IMR-90 (cell line): Measurements from ENCODE around the gene RFC2. TPM values are rescaled to one million over a fixed set of nuclear protein-coding genes. Genes with fewer than 3 reads are reported as not detected.
"Not testable (repeated sequence)": the region's sequence is repeated elsewhere in the genome, so short reads cannot be mapped to it uniquely, and the experiment has no call there.

Experiments used
- ATAC-seq: fragments of 200-7000 bp; cut with Tn5 transposase; 2 replicates; pipeline ENCODE4 v1.9.1; 2020; ENCODE audit warnings: low read depth, mild to moderate bottlenecking, moderate library complexity
- BruUV-seq: library from RNA; stranded (reverse); fragments of 400-500 nt; replicated peaks from 2 replicates; lab custom pipeline; 2021; lab: Mats Ljungman, UMichigan
- CTCF ChIA-PET: fragments of 300-600 bp; formaldehyde crosslinking; extraction: SDS; loops from one replicate; lab custom pipeline; 2021; ENCODE audit warnings: antibody characterized with exemption; lab: Yijun Ruan, JAX
- POLR2A ChIA-PET: fragments of 300-600 bp; sonication (Branson Sonifier 250); formaldehyde crosslinking; loops from one replicate; lab custom pipeline; 2022; ENCODE audit warnings: antibody characterized with exemption; ENCODE audit not compliant: unreplicated experiment; lab: Charles Lee
- DNase-seq: peaks from one replicate; pipeline ENCODE4 v3.0.0; 2013
- H2AFZ ChIP-seq: replicated peaks from 2 replicates; pipeline ENCODE3; 2013; ENCODE audit warnings: low read length, mild to moderate bottlenecking; ENCODE audit not compliant: poor library complexity
- H2AK5ac ChIP-seq: 2 replicates; pipeline ENCODE4 v1.6.1; 2013; ENCODE audit warnings: low read depth, low read length, inconsistent platforms
- H2AK9ac ChIP-seq: replicated peaks from 2 replicates; pipeline ENCODE3; 2013; ENCODE audit warnings: mild to moderate bottlenecking, low read depth, low read length, moderate library complexity; ENCODE audit not compliant: poor library complexity
- H2BK120ac ChIP-seq: 2 replicates; pipeline ENCODE4 v1.6.1; 2013; ENCODE audit warnings: low read depth, low read length, inconsistent platforms
- H2BK15ac ChIP-seq: 3 replicates; pipeline ENCODE4 v1.6.1; 2013; ENCODE audit warnings: low read depth, low read length, inconsistent platforms
- H2BK20ac ChIP-seq: 2 replicates; pipeline ENCODE4 v1.6.1; 2013; ENCODE audit warnings: low read depth, mild to moderate bottlenecking, inconsistent platforms, low read length, moderate library complexity
- H2BK5ac ChIP-seq: 2 replicates; pipeline ENCODE4 v1.6.1; 2013; ENCODE audit warnings: mild to moderate bottlenecking, low read depth, low read length, inconsistent platforms; ENCODE audit not compliant: poor library complexity, severe bottlenecking
- H3K14ac ChIP-seq: replicated peaks from 2 replicates; pipeline ENCODE4 v1.6.1; 2013; ENCODE audit warnings: low read depth, low read length, inconsistent platforms
- H3K18ac ChIP-seq: 2 replicates; pipeline ENCODE4 v1.6.1; 2013; ENCODE audit warnings: low read depth, low read length, control low read depth
- H3K23ac ChIP-seq: 2 replicates; pipeline ENCODE4 v1.6.1; 2013; ENCODE audit warnings: low read depth, low read length, inconsistent platforms
- H3K27ac ChIP-seq: 2 replicates; pipeline ENCODE4 v1.5.1; 2013; ENCODE audit warnings: mild to moderate bottlenecking, control low read depth, low read length; ENCODE audit not compliant: insufficient read depth
- H3K27me3 ChIP-seq: 2 replicates; pipeline ENCODE4 v1.6.1; 2013; ENCODE audit warnings: low read length; ENCODE audit not compliant: control insufficient read depth, insufficient read depth
- H3K36me3 ChIP-seq: 2 replicates; pipeline ENCODE4 v1.6.1; 2013; ENCODE audit warnings: low read length, mixed read lengths; ENCODE audit not compliant: control insufficient read depth, insufficient read depth
- H3K4ac ChIP-seq: 2 replicates; pipeline ENCODE4 v1.6.1; 2013; ENCODE audit warnings: low read depth, low read length, inconsistent platforms
- H3K4me1 ChIP-seq: 2 replicates; pipeline ENCODE4 v1.6.1; 2013; ENCODE audit warnings: low read length, mixed read lengths; ENCODE audit not compliant: control insufficient read depth, insufficient read depth
- H3K4me2 ChIP-seq: 2 replicates; pipeline ENCODE4 v1.6.1; 2013; ENCODE audit warnings: low read depth, mild to moderate bottlenecking, control low read depth, low read length, moderate library complexity
- H3K4me3 ChIP-seq: 2 replicates; pipeline ENCODE4 v1.5.1; 2013; ENCODE audit warnings: low read depth, mild to moderate bottlenecking, control low read depth, low read length, moderate library complexity; ENCODE audit not compliant: insufficient read depth
- H3K56ac ChIP-seq: 2 replicates; pipeline ENCODE4 v1.6.1; 2013; ENCODE audit warnings: low read length, inconsistent platforms; ENCODE audit not compliant: insufficient read depth; ENCODE audit errors: extremely low read depth
- H3K79me1 ChIP-seq, 2 experiments: 2 replicates each; pipeline ENCODE4 v1.6.1; 2013; ENCODE audit warnings: low read length in 2 of 2, inconsistent platforms in 1 of 2, low read depth in 1 of 2
- H3K9ac ChIP-seq: 2 replicates; pipeline ENCODE4 v1.6.1; 2013; ENCODE audit warnings: low read depth, low read length, control low read depth
- H3K9me1 ChIP-seq: 2 replicates; pipeline ENCODE4 v1.6.1; 2013; ENCODE audit warnings: low read length, inconsistent platforms; ENCODE audit not compliant: insufficient read depth
- H3K9me3 ChIP-seq: 2 replicates; pipeline ENCODE4 v1.6.1; 2013; ENCODE audit warnings: low read length; ENCODE audit not compliant: control insufficient read depth, insufficient read depth
- H4K20me1 ChIP-seq: 2 replicates; pipeline ENCODE4 v1.6.1; 2013; ENCODE audit warnings: low read length, inconsistent platforms; ENCODE audit not compliant: insufficient read depth
- H4K5ac ChIP-seq: 2 replicates; pipeline ENCODE4 v1.6.1; 2013; ENCODE audit warnings: mild to moderate bottlenecking, low read depth, low read length, control low read depth
- H4K8ac ChIP-seq, 2 experiments: 2 replicates each; pipeline ENCODE4 v1.6.1; 2013; ENCODE audit warnings: low read depth in 2 of 2, low read length in 2 of 2, control low read depth in 1 of 2, inconsistent platforms in 1 of 2
- H4K91ac ChIP-seq: 2 replicates; pipeline ENCODE4 v1.6.1; 2013; ENCODE audit warnings: low read depth, low read length, inconsistent platforms; ENCODE audit not compliant: insufficient read depth
- MXI1 ChIP-seq: IDR thresholded peaks from 2 replicates; pipeline ENCODE4 v1.6.1; 2012; ENCODE audit warnings: low read depth, mild to moderate bottlenecking, low read length, moderate library complexity, borderline replicate concordance
- SMC3 ChIP-seq: fragments of 150-350 bp; IDR thresholded peaks from 2 replicates; pipeline ENCODE4 v1.6.1; 2016; ENCODE audit warnings: low read depth, mild to moderate bottlenecking, antibody characterized with exemption, low read length, moderate library complexity
- WGBS, 2 experiments: methylation state at CpG; one replicate each; pipeline versions ENCODE4 v1.1.5 to v1.1.7; 2013; ENCODE audit warnings: missing lambda C conversion rate in 2 of 2; ENCODE audit not compliant: insufficient read length in 1 of 2; ENCODE audit errors: extremely low coverage in 2 of 2; 5-methylcytosine and 5-hydroxymethylcytosine counted together
- dilution Hi-C: fragments of 300-500 bp; cut with HindIII; formaldehyde crosslinking; loops from one replicate; pipeline ENCODE4 v1.14.3; 2018; ENCODE audit warnings: low sequenced_read_pairs; ENCODE audit not compliant: unreplicated experiment
- in situ Hi-C: fragments of 300-500 bp; cut with MboI; formaldehyde crosslinking; loops from 3 replicates; pipeline ENCODE4 v1.14.3; 2019; ENCODE audit warnings: low sequenced_read_pairs, inconsistent platforms, mixed read lengths
- intact Hi-C: fragments of 100-400 bp; cut with micrococcal nuclease; formaldehyde crosslinking; loops from 2 replicates; pipeline ENCODE4 v1.10.0; 2022
- polyA plus RNA-seq, 3 experiments: library from polyadenylated mRNA; depleted of rRNA; stranded (reverse); fragments of >200 nt; gene quantifications; 2 replicates each; pipeline ENCODE4 v1.2.3, GENCODE V29; 2012; ENCODE audit warnings: low replicate concordance in 1 of 3
- total RNA-seq: library from RNA; depleted of rRNA; stranded (reverse); fragments of >200 nt; gene quantifications from 2 replicates; pipeline ENCODE4 v1.2.3, GENCODE V29; 2012

The RFC2 gene
- total and polyA plus RNA-seq, 2 of the 4 experiments (the other 2 are of a cell fraction) = 25.2 to 37.8 TPM

DNA sequence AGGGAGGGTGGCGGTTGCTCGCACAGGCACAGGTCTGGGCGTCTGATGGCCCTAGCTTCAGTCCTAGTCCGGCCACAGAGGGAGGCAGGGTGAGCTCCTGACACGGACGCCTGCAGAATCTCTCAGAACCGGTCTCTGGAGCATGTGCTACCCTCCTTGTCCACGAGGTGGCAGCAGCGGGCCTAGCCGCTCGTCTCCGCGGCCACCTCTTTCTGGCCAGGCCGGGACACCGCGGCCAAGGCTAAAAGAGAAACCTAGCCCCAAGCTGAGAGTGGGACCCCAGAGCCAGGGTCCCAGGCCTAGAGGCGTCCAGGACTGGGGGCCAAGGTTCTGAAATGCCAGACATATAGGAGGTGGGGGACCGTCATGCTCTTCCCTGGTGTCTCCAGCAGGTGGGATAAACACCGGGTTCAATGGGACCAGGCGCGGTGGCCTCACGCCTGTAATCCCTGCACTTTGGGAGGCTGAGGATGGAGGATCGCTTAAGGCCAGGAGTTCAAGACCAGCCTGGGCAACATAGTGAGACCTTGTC lies 47.5 kb downstream of the RFC2 start (continued):
- TF ChIP-seq SMC3 = peak; percentile 93
- peak; percentile 38; the same call in 1 of the 2 replicates for TF ChIP-seq MXI1

DNA sequence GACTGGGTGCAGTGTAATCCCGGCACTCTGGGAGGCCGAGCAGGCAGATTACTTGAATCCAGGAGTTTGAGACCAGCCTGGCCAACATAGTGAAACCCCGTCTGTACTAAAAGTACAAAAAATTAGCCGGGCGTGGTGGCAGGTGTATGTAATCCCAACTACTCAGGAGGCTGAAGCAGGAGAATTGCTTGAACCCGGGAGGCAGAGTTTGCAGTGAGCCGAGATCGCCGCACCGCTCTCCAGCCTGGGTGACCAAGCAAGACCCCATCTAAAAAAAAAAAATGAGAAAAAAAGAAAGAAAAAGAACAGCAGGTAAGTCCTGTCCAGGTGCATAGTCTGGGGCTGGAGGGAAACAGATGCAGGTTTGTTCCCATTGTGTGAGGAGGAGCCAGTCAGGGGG lies 48.1 kb downstream of the RFC2 start:
- not testable (repeated sequence) for ATAC-seq
- CTCF ChIA-PET = interaction anchor here (0.6 to 2.6 kb wide), 11 partner anchors 28 to 383 kb away, joined by 3 to 20 read pairs (median 5); partner anchors contain the start of gene CLIP2

More for the DNA sequence above, 48.1 kb downstream of the RFC2 start:
- in situ Hi-C loops = loop anchor here (5.0 to 25.0 kb wide), 3 partner anchors 196 to 356 kb away; partner anchors contain the start of gene TMEM270
- H4K91ac ChIP-seq, H2BK20ac ChIP-seq, H3K9ac ChIP-seq, DNase-seq, H3K27me3 ChIP-seq, H4K5ac ChIP-seq, H2BK15ac ChIP-seq, H2AFZ ChIP-seq, H3K9me3 ChIP-seq, H2BK5ac ChIP-seq, H4K8ac ChIP-seq, H3K56ac ChIP-seq, H3K4ac ChIP-seq, BruUV-seq, H3K4me1 ChIP-seq, H2AK5ac ChIP-seq, H2AK9ac ChIP-seq, H3K4me2 ChIP-seq, H3K14ac ChIP-seq, H3K27ac ChIP-seq, H3K4me3 ChIP-seq, H3K36me3 ChIP-seq, dilution Hi-C loops, H2BK120ac ChIP-seq, H3K18ac ChIP-seq, H3K9me1 ChIP-seq, H3K79me1 ChIP-seq, H4K20me1 ChIP-seq, H3K23ac ChIP-seq: not testable (repeated sequence)
- intact Hi-C loops = loop anchor here (1.0 to 5.0 kb wide), 4 partner anchors 86 to 357 kb away; no protein-coding TSS in a partner anchor
- WGBS, 2 experiments = no CpG with 5 or more reads among the region's 10 CpGs
- POLR2A ChIA-PET = interaction anchor here (0.5 to 0.8 kb wide), 2 partner anchors 164 to 195 kb away, joined by 4 to 10 read pairs; no protein-coding TSS in a partner anchor
